HG03520 (cell line): ENCODE measurements around the gene SPATA1.

ENCODE experiments used
- ATAC-seq: cut with Tn5 transposase; IDR thresholded peaks from one replicate; pipeline ENCODE4 v1.9.1; 2021; ENCODE audit warnings: mild to moderate bottlenecking, moderate library complexity; ENCODE audit not compliant: unreplicated experiment

SPATA1 gene, protein sequence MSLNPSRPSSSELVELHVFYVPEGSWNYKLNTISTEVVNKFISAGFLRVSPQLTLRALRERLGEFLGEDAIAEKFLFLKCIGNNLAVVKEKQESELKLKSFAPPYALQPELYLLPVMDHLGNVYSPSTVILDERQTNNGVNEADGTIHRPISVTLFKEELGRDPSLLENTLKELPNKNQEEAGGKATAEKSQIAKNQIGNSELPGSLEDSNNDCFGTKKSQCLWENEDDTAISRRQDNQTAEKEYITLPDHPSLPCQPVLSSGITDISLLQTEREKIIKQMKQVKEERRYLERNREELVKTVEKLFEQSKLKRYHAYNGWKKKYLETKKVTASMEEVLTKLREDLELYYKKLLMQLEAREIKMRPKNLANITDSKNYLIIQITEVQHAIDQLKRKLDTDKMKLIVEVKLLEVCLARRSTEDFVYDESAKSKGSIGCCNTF

GRCh38 chr1:84506002-84506728 is at the start of gene SPATA1, which contains the start of gene GNG5:
TSS of gene SPATA1 (plus strand) at chr1:84506386. CDS start at chr1:84516360, 9,974 bp downstream.
TSS of gene GNG5 (minus strand) at chr1:84506581. CDS start at chr1:84506091, 490 bp downstream.
- peak; percentile 76 for ATAC-seq

- ATAC-seq, result no peak
Measured at GRCh38 chr1:84462118-84462517, 44.1 kb upstream of the SPATA1 start.

DNA sequence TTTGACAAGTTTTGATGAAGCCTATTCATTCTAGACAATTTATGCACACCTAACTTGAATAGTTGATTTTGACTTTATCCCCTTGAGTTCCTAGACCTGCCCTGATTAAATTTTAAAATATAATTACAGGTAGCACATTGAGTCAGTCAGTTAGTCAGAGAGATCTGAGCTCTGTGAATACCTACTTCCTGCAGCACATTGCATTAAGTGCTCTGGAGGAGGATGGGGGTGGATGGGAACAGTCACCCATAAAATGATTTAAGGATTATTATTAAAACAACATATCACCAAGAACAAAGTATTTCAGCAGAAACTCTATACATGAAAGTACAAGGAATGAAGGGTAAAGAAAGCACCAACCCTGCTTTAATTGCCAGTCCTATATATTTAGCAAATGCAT is 38.9 kb upstream of the SPATA1 start:
- no peak for ATAC-seq

- no peak for ATAC-seq
Measured at GRCh38 chr1:84476225-84476624, 30.0 kb upstream of the SPATA1 start.

DNA sequence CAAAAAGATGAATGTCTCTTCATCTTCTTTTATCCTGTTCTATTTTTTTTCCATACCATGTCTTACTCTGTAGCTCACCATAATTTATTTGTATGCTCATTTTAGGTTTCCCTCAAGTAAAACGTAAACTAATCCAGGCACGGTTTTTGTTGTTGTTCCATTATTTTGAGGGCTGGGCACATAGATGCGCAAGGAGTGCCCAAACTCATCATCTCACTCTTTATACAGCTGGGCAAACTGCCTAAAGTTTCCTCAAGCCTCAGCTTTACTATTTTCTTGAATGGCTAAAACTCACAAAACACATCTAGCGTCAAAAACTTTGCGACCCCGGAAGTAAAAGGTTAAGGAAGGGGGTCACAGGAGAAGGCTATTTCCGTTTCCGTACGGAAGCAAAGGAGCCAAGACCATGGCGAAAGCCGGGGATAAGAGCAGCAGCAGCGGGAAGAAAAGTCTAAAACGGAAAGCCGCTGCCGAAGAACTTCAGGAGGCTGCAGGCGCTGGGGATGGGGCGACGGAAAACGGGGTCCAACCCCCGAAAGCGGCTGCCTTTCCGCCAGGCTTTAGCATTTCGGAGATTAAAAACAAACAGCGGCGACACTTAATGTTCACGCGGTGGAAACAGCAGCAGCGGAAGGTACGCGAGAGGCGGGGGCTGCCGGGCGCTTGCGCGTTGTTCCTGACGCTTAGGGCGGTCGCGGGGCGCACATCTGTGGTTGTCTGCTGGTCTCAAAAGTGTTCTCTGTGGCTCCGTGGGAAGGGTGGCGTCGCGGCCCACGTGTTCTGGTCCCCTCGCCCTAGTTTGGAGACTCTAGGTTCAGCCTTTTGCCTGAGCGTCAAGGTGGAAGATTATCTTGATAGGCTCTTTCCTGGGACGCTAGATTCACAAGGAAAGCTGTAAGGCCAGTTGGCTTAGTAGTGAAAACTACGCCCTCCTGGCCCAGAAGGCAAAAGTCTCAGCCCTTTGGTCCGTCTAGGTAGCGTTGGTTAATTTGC is 27.0 kb upstream of the SPATA1 start, which contains the start of gene RPF1:
Gene RPF1, plus strand, starts transcription at position 391 of the 993 bp plus-strand sequence. Its CDS starts 16 bp downstream, at position 407.
- peak; percentile 90 for ATAC-seq

DNA sequence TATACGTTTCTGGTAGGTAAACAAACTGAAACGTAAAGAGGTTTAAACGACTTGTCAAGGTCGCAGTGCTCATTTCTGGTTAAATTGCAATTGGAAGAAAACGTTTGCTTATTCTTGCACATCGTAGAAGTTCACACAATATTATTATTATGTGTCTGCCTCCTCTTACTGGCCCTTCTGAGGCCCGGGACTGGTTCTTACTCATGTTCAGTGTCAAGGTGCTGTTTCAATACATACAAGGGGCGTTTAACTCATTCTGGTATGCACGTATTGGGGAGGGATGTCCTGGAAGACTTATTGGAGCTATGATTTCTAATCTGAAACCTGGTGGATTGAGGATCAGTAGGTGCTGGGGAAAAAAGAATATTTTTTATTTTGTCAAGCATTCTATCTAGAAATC is 26.2 kb upstream of the SPATA1 start:
- peak; percentile 24 for ATAC-seq

GRCh38 chr1:84480650-84481049 is 25.5 kb upstream of the SPATA1 start:
- no peak for ATAC-seq

- ATAC-seq, result no peak
Measured at GRCh38 chr1:84481317-84481716, 24.9 kb upstream of the SPATA1 start.

DNA sequence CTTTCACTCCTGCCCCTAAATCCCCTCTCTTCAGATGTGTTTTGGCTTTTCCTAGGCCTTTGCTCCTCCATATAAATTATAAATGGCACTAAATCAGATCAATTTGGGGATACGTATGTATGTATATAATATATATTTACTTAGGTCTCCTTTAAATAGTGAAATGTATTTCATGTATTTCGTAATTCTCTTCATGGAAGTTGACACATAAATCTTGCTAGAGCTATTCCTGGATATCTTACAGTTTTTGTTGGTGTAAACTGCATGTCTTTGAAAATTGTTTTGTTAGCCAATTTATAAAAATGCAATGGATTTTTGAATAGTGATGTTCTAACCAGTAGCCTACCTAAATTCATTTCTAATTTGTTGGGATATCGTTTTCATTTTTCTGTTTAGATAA is 18.1 kb upstream of the SPATA1 start:
- ATAC-seq, result no peak

GRCh38 chr1:84489766-84490165 is 16.4 kb upstream of the SPATA1 start:
- ATAC-seq, result no peak

GRCh38 chr1:84492726-84493125 is 13.5 kb upstream of the SPATA1 start:
- no peak for ATAC-seq

DNA sequence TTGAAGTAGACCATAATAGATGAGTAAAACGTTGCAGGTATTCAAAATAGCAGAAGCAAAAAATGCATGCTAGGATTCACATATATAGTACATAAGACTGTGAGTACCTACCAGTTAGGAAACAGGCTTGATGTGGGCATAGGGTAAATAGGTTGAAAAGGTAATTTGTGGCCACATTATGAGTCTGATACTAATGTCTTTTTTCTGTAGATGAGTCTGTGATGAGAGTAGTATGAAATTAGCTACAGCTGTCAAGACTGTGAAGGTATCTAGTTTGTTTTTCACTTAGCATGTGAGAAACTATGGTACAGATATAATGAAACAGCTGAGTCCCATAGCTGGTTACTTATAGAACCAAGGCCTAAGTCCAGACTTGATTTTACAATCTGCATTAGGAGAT is 12.4 kb upstream of the SPATA1 start:
- no peak for ATAC-seq

- no peak for ATAC-seq
Measured at GRCh38 chr1:84496498-84496897, 9.7 kb upstream of the SPATA1 start.

DNA sequence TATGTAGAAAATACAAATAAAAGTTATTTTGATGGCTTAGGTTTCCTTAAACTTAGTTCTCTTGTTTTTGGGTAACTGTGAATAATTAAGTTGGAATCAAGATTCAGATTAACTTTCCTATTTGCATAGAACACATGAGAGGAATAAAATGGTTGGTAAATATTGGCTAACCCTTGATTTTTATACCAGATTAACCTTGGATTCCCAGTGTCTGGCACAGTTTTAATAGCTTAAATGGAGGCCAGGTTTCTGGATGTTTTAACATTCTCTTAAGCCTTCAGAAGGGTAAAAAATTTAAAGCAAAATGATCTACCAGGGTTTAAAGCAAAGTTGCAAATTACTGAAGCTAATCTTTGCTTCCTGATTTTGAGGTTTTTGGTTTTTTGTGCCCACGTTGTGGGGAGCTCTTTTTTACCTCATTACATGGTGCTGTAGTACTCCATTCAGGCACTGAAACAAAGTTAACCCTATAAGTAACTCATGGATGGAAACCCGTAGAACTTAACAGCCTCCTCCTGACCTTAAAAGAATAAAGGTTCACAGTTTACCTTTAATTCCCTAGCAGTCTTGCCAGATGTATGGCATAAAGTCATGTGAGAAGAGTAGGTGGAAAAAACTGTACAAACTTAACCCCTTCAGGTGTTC is 8.4 kb upstream of the SPATA1 start:
- no peak for ATAC-seq

- ATAC-seq, result no peak
Measured at GRCh38 chr1:84502927-84503326, 3.3 kb upstream of the SPATA1 start.

DNA sequence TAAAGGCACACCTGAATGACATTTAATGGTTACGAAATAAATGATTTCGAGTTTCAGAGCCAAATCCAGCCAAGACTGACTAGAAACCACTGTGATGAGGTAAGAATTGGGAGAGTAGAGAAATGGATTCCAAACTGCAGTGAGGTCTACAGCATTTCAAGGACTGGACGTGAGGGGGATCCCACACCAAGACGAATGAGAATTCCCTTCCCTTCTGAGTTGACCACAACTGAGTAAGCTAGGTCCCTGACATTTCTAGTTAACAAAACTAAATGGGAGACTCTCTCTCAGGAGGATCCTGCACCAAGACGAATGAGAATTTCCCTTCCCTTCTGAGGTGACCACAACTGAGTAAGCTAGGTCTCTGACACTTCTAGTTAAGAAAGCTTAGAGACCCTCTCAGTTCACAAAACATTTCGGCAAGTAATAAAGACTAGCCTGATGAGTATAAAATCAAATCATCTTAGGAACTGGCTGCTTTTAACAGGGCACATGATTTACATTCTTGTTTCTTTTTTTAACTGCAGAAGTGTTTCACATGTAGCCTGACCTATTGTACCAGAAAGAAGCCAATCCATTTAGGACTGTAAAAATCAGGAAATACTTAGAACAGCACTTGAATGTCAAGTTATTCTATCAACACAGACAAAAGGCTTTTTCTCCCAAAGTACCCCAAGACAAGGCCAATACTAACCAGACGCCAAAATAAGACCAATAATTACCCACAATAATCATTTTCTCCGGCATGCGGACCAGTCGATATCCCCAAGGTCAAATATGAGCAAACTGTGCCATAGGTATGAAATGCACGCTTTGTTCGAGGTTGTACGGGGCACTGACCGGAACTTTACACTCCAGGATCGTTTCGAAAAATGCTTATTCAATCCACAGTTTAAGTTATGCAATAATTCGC is 1.4 kb upstream of the SPATA1 start:
- no peak for ATAC-seq

DNA sequence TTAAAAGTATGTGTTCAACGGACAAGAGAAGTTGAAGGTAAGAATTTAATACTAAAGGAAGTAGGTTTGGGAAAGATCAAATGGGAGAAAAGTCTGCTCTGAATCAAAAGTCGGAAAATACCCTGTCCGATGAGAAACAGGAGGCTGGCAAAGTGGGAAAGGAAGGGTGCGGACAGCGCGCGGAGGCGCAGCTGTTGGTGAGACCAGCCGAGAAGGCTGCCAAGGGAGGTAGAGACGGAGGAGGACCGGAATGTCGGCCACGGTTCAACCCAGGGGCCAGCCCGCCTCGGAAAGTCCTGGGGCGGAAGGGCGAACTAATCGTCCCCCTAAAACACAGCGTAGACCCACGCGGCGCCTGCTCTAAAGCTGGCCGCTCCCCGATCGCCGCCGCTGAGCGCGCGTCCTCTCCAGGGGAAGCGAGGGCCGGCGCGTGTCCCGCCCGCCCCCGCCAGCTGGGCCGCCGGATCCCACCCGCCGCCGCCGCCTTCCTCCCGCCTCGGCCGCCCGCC is 639 bp upstream of the SPATA1 start:
- ATAC-seq, result peak; percentile 23

- ATAC-seq, result no peak
Measured at GRCh38 chr1:84506729-84507453, 705 bp downstream of the SPATA1 start.
